ENCODE measurements around the gene CTXN1.

GRCh38 chr19:7907544-7907943 lies 18.4 kb downstream of the CTXN1 start:
- TF ChIP-seq CTCF (conservative IDR thresholded peaks at IDR 0.05; ENCODE audit: low read length) = no peak
- TF ChIP-seq EZH2phosphoT487 (IDR thresholded peaks at IDR 0.05; ENCODE audit: borderline replicate concordance) = no peak

Data from Loucy (cell line).